ENCODE measurements around the gene BANK1. TPM values are rescaled to one million over a fixed set of nuclear protein-coding genes. Genes with fewer than 3 reads are reported as not detected.

Gene BANK1, protein sequence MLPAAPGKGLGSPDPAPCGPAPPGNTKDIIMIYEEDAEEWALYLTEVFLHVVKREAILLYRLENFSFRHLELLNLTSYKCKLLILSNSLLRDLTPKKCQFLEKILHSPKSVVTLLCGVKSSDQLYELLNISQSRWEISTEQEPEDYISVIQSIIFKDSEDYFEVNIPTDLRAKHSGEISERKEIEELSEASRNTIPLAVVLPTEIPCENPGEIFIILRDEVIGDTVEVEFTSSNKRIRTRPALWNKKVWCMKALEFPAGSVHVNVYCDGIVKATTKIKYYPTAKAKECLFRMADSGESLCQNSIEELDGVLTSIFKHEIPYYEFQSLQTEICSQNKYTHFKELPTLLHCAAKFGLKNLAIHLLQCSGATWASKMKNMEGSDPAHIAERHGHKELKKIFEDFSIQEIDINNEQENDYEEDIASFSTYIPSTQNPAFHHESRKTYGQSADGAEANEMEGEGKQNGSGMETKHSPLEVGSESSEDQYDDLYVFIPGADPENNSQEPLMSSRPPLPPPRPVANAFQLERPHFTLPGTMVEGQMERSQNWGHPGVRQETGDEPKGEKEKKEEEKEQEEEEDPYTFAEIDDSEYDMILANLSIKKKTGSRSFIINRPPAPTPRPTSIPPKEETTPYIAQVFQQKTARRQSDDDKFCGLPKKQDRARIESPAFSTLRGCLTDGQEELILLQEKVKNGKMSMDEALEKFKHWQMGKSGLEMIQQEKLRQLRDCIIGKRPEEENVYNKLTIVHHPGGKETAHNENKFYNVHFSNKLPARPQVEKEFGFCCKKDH
- 307 and 336 TPM in 2 replicates for total RNA-seq

DNA sequence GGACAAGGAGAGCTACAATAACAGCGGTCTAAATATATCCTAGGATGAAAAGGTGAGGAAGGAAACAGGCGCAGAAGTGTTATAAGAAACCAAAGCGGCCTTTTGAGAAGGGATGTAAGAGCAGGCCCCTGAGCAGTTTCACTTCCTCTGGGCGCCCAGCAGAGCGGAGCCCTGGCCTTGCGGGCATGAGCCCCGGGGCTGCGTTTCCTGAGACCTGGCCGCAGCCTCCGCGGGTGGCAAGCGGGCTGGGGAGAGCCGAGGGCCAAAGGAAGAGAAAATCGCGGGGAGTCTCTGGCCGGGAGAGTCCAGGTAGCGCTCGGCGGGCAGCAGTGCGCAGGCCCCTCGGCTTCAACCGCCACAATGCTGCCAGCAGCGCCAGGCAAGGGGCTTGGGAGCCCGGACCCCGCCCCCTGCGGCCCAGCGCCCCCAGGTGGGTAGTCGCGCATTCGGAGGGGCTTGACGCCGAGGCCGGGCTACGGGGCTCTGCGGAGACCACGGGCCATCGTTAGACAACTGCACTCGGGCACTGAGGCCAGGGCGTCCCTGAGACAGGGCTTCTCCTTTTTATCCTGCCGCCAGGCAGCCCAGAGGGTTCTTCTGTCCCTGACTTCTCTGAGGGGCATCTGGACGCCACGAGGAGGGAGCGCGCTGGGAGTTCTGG lies at the start of gene BANK1:
Gene BANK1, plus strand, starts transcription at position 210 of the 661 bp plus-strand sequence. Its CDS starts 151 bp downstream, at position 361.
- ChIA-PET CTCF (interaction anchor here (1.1 to 1.2 kb wide), 2 partner anchors 15 to 66 kb away, joined by 3 to 5 read pairs; no protein-coding TSS in a partner anchor), POLR2A (interaction anchor here (0.6 to 5.7 kb wide), 21 partner anchors 9 to 1037 kb away, joined by 3 to 188 read pairs (median 5); partner anchors contain the start of gene PPP3CA)
- Mint-ChIP-seq H3K9me3 (peaks cover 6% of the 10 kb centered on the region), H3K27me3 (no peaks in the 10 kb centered on the region), H3K4me3 (peak within 1 kb of the TSS; percentile 97), H3K4me1 (peaks cover 66% of the 10 kb centered on the region), H3K36me3 (ENCODE audit: low read depth) (peaks cover 33% of the 10 kb centered on the region), H3K27ac (peak within 1 kb of the TSS; percentile 99)
- TF ChIP-seq, protein P1, sequence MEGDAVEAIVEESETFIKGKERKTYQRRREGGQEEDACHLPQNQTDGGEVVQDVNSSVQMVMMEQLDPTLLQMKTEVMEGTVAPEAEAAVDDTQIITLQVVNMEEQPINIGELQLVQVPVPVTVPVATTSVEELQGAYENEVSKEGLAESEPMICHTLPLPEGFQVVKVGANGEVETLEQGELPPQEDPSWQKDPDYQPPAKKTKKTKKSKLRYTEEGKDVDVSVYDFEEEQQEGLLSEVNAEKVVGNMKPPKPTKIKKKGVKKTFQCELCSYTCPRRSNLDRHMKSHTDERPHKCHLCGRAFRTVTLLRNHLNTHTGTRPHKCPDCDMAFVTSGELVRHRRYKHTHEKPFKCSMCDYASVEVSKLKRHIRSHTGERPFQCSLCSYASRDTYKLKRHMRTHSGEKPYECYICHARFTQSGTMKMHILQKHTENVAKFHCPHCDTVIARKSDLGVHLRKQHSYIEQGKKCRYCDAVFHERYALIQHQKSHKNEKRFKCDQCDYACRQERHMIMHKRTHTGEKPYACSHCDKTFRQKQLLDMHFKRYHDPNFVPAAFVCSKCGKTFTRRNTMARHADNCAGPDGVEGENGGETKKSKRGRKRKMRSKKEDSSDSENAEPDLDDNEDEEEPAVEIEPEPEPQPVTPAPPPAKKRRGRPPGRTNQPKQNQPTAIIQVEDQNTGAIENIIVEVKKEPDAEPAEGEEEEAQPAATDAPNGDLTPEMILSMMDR (IDR thresholded peaks at IDR 0.05) = peak; percentile 37
- ATAC-seq (ENCODE audit: low read depth) (peak; percentile 89), DNase-seq (peak; percentile 86)
- intact Hi-C loops (cut with micrococcal nuclease) = loop anchor here (1.0 to 10.0 kb wide), 12 partner anchors 17 to 714 kb away; partner anchors contain the start of genes NFKB1, PPP3CA and SLC39A8

DNA sequence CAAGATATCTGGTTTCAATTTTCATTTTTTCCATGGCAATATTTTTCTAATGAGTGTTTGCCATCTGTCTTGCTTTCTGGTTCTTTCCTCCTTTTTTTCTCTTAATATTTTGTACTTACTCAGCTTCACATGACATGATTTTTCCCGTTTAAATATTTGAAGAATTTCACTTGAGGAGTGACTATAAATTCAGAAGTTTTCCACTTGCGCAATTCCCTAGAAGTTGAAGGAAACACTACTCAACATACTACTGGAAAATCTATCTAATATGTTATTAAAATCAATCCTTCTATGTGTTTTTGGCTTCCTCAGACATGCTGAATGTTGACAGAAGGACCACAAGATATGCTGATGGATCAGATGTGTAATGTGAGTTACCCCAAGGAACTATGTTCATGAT lies 36.8 kb upstream of the BANK1 start:
- ChIA-PET CTCF (no interaction called here), POLR2A (no interaction called here)
- H3K36me3 Mint-ChIP-seq (ENCODE audit: low read depth) = no peaks in the 10 kb centered on the region
- no peak overlapping the region for H3K27ac Mint-ChIP-seq
- TF ChIP-seq, protein P1 (IDR thresholded peaks at IDR 0.05) = no peak
- ATAC-seq (ENCODE audit: low read depth) (no peak), DNase-seq (no peak)
- intact Hi-C loops (cut with micrococcal nuclease) = loop anchor here (5.0 kb wide), 1 partner anchor 34 kb away; no protein-coding TSS in a partner anchor
- no peak overlapping the region for H3K4me3 Mint-ChIP-seq
- H3K9me3 Mint-ChIP-seq = peaks cover 2% of the 10 kb centered on the region
- no peaks in the 10 kb centered on the region for H3K27me3 Mint-ChIP-seq
- peaks cover 12% of the 10 kb centered on the region for H3K4me1 Mint-ChIP-seq

DNA sequence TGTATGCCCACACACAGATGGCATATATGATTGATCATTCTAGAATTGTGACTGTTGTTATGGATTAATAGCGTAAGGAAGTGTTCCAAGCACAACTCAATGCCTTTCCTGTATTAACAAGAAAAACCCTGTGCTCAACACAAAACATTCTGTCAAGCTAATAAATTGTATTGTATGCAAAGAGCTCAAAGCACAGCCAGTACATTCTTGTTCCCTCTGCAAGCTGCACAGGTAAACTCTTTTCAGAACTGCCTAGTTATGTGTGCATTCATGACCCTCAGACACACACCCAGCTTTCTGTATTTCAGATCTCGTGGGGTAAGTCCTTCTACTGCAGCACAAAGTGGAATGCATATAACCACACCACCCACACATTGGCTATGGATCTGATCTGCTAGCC lies 34.3 kb upstream of the BANK1 start:
- H3K27ac Mint-ChIP-seq = no peak overlapping the region
- H3K4me1 Mint-ChIP-seq = peaks cover 14% of the 10 kb centered on the region
- DNase-seq (no peak), ATAC-seq (ENCODE audit: low read depth) (no peak)
- H3K9me3 Mint-ChIP-seq = peaks cover 2% of the 10 kb centered on the region
- POLR2A ChIA-PET = interaction anchor here (0.9 kb wide), 1 partner anchor 9 kb away, joined by 3 read pairs; no protein-coding TSS in a partner anchor
- TF ChIP-seq, protein P1 (IDR thresholded peaks at IDR 0.05) = no peak
- H3K36me3 Mint-ChIP-seq (ENCODE audit: low read depth) = no peaks in the 10 kb centered on the region
- H3K27me3 Mint-ChIP-seq = no peaks in the 10 kb centered on the region
- H3K4me3 Mint-ChIP-seq = no peak overlapping the region
- intact Hi-C loops (cut with micrococcal nuclease) = no loop called here
- CTCF ChIA-PET = no interaction called here

DNA sequence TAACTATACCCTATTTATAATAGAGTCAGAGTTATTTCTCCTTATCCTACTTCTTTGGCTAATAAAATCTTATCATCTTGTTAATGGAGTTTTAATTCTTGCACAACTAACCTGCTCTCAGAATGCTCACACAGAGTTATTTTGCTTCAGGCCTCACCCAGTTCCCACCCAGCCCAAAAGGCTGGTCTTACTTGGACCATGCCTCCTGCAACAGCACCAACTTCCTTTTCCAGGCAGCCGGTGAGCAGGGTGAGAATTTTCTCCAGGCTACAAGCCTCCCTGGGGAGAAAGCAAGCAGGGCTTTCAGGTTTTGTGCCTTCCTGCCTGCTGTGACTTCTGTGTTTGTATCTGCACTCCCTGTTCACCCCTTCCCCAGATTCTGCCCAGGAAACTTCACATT lies 29.1 kb upstream of the BANK1 start:
- no peak overlapping the region for H3K4me3 Mint-ChIP-seq
- H3K9me3 Mint-ChIP-seq = peaks cover 6% of the 10 kb centered on the region
- TF ChIP-seq, protein P1 (IDR thresholded peaks at IDR 0.05) = no peak
- no peak for ATAC-seq (ENCODE audit: low read depth)
- no peak for DNase-seq
- H3K27me3 Mint-ChIP-seq = no peaks in the 10 kb centered on the region
- intact Hi-C loops (cut with micrococcal nuclease) = no loop called here
- no peaks in the 10 kb centered on the region for H3K36me3 Mint-ChIP-seq (ENCODE audit: low read depth)
- H3K27ac Mint-ChIP-seq = no peak overlapping the region
- peaks cover 13% of the 10 kb centered on the region for H3K4me1 Mint-ChIP-seq
- CTCF ChIA-PET = no interaction called here
- POLR2A ChIA-PET = no interaction called here

All from activated B cell treated with CpG ODN at 0.5 μM for 24 hours (primary cell).